GM18526 (cell line): ENCODE data around the gene NFATC3.
A peak's percentile ranks its signal among the peaks of the same experiment; 100 is the strongest.

Experiments
- POLR2A ChIP-seq: IDR thresholded peaks from 3 replicates; pipeline ENCODE4 v1.6.1; 2011; ENCODE audit not compliant: insufficient read length; ENCODE audit errors: extremely low read depth

The NFATC3 gene

DNA sequence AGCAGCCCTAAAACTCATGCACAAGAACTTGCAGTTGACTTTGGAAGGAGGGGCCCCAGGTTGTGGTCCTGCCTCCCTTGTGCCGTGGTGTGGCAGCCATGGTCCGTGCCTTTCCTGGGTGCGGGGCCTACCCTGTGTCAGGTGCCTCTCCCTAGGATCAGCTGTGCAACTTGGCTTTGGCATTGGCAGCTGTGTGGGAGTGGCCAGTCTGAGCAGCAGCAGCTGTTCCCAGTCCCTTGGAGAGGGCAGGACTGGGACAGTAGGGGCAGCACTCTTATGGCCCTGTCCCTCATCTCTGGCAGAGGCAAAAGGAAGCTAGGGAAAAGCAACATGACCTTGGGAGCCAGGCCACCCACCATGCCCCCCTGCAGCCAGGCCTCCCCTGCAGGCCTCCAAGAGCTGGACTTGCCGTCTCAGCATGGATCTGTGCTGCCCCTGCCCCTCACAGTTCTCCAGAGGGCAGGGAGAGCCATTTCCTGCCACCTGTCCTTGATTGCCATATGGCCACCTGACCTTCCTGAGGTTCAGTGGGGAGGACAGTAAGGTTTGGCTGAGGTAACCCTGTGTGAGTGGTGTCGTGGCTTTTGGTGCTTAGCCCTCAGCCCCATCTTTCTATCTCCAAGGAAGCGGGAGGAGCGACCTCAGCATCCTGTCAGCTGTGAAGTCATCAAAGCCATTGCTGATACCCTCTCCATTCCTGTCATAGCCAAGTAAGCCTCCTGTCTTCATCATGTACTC is 15.5 kb upstream of the NFATC3 start:
- TF ChIP-seq POLR2A = no peak

DNA sequence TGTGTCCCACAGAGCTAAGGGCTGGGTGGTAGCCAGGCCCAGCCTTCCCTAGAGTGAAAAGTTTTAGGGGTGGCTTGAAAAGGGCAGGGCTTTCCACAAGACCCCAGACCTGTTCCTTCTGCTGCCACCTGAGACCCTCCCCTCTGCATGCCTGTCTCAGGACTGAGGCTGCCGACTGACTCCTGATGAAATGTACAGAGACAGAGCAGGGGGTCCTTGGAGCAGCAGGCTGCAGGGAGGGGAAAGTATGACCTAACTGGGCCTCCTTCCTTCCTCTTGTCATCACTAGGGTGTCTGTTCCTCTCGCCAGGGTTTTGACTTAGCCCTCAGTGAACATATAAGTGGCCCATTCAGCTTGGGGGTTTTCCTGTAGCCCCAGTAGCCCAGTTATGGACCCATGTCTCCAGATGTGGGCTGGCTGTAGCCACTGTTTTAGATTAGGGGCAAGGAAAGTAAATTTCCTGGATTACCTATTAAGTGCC is 14.9 kb upstream of the NFATC3 start:
- TF ChIP-seq POLR2A = no peak

DNA sequence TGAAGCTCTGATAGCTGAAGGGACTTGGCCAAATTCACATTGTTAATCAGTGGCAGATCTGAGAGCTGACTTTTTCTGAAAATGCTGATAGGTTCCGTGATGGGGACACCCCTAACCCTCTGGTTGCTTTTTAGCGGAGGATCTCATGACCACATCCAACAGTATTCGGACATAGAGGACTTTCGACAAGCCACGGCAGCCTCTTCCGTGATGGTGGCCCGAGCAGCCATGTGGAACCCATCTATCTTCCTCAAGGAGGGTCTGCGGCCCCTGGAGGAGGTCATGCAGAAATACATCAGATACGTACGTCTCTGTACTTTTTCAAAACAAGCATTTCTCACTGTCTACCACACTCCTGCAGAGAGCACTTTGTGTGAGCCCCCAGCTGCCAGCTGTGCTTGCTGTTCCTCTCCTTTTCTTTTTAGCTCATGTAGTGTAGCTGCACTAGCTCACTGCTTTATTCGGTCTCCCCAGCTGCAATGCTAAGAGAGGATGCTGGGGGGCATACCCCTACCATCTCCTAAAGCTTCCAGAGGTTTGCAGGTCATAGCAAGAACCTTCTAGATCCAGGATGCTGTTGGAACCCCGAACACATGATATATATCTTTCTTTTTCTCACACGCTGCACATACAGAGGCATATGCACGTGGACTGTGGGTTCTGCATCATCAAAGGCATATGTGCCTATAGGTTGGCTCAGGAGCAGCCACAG is 14.2 kb upstream of the NFATC3 start:
- TF ChIP-seq POLR2A = no peak

DNA sequence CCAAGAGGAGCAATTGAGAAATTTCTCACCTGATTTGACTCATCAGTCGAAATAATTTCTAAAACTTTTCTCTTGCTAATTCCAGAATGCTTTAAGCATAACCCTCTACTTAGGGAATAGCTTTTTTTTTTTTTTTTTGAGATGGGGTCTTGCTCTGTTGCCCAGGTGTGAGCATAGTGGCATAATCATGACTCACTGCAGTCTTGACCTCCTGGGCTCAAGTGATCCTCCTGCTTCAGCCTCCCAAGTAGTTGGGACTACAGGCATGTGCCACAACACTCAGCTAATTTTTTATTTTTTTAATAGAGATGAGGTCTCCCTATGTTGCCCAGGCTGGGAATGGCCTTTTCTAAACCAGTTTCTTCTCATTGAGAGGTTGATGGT is 13.7 kb upstream of the NFATC3 start:
- no peak for TF ChIP-seq POLR2A

DNA sequence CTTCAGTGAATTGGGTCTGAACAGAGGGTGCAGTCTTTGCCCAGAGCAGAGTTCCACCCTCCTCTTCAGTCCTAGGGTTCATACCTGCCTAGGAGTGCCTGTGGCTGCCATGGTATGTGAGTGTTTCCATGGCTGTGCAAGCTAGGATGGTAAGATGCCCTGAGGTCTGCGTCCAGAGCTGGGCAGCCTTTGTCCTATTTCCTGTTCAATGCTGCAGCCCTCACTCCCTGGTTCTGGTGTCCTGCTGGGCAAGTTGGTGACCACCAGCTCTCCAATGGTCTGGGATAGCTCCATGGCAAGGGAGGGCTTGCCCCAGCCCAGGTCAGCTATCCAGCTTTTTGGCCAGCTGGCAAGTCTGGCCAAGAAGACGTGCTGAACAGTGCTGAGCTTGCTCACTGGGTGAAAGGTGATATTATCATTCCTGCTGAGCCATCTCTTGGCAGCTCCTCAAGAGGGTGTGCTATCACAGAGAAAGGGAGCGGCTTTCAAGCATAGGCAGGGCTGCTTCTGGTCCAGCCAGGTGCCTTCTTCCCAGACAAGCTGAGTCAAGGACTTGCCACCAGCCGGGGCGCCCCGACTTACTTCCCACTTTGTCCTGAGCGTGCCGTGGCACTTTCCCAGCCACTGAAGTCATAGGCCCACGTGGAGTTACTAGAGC is 13.0 kb upstream of the NFATC3 start:
- TF ChIP-seq POLR2A = no peak

DNA sequence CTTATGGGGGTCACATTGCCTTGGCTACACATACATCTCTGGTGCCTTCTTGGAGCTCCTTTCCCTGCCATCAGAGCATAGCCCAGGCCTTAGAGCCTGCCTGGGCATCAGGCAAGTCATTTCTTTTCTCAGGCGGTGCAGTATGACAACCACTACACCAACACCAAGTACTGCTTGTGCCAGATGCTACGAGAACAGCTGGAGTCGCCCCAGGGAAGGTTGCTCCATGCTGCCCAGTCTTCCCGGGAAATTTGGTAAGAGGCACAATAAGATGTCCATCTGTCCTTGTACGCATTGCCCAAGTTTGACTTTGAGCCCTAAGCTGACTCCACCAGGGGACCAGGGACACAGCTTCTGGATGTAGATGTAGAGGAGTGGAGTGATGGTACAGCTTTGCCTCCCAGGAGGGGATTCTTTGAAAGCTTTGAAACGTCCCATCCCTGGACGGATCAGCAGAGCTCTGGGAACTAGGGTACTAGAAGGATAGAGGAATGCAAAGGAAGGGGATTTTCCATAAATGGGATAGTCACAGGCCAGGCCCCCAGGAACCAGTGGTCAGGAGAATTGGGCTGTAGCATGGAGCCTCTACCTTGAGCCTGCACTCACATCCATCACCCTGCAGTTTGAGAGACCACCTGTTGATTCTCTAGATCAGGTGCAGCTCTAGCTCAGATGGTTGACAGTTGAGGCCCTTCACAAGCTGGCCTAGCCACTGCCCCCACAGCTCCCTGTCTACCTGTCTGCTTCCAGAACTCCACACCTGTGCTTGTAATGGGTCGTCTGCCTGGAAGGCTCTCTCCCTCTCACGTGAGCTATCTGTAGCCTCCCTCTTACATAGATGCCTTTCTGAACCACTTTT is 11.0 kb upstream of the NFATC3 start:
- TF ChIP-seq POLR2A = no peak

DNA sequence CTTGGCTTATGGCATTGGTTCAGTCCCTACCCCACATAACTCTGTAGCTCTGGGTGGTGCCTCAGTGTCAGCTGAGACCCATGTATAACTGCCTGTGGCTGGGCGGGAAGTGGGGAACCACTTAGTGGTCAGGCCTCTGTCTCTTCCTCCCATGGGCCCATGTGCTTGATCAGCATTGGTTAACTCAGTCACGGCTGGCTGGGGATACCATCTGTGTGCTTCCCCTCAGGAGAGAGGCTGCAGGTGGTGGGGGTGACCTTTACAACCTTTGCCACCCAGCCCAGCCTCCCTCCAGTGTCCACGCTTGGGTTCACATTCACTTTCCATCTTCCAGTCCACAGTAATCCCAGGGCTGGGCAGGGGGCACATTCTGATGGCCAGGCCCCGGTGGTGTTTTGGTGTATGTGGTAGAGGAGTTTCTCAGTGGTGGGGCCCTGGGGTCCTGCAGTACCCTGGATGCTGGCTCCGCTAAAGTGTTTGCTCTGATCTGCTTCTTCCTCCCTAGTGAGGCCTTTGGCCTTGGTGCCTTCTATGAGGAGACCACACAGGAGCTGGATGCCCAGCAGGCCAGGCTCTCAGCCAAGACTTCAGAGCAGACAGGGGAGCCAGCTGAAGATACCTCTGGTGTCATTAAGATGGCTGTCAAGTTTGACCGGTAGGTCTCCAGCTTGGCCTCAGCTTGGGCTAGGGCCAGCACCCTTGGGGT is 10.2 kb upstream of the NFATC3 start:
- no peak for TF ChIP-seq POLR2A

DNA sequence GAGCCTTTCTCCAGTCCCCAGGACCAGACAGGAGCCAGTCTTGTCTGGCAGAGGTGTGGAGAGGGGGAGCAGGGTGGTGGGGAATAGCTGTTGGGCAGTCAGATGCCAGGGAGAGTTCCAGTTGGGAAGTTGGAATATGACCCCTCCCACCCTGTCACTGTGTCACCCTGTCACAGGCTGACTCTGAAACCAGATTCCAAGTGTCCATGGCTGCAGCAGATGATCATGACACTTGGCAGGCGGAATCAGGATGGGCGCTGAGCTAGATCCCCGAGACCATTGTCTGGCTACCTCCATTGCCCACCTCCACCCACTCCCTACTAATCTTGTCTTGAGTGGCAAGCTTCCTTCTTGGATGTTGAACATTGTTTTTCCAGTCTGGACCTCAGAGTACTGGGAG is 9.2 kb upstream of the NFATC3 start:
- no peak for TF ChIP-seq POLR2A

DNA sequence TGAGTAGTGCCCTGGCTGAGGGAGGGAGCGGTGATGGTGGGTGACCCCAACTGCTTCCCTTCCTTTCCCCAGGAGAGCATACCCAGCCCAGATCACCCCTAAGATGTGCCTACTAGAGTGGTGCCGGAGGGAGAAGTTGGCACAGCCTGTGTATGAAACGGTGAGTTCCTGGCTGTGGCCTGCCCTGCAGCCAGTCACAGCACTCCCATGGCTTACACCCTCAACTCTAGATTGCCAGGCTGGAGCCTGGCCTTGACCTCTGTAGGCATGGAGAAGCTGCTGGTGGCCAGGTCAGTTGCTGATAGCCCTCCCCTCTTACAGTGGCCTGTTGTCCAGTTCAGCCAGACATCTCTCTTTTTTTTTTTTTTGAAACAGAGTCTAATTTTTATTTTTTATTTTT is 8.6 kb upstream of the NFATC3 start:
- TF ChIP-seq POLR2A = no peak

DNA sequence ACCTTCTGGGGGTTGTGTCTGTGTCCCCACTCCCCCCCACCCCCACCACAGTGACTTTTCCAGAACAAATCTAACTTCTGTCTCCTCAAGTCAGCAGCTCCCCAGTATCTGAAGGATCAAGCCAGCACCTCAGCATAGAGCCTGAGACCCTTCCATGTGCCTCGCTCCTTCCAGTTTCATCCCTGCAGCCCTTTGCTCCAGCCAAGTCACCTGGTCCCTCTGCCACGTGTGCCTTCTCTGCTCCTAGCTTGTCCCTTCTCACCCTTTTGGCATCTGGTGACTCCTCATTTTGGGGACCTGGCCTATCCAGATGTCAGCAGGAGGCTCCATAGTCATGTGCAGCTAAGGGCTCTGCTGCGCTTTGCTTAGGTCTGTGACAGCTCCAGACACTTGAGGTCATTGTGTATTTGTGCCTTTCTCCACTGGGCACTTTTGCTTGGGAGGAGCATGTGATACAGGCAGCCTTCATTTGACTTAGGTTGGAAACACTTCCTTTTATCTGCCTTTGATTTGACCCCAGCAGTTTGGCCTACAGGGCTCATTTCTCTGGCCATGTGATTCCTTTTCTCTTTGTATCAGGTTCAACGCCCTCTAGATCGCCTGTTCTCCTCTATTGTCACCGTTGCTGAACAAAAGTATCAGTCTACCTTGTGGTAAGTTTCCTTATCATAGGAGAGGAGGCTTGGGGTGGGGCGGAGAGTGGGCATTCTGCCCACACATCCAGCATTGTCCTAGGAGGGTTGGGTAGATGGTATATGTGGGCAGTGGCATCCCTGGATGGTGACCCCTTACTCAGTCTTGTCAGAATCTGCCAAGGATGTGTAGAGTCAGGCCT is 7.1 kb upstream of the NFATC3 start:
- TF ChIP-seq POLR2A = no peak

DNA sequence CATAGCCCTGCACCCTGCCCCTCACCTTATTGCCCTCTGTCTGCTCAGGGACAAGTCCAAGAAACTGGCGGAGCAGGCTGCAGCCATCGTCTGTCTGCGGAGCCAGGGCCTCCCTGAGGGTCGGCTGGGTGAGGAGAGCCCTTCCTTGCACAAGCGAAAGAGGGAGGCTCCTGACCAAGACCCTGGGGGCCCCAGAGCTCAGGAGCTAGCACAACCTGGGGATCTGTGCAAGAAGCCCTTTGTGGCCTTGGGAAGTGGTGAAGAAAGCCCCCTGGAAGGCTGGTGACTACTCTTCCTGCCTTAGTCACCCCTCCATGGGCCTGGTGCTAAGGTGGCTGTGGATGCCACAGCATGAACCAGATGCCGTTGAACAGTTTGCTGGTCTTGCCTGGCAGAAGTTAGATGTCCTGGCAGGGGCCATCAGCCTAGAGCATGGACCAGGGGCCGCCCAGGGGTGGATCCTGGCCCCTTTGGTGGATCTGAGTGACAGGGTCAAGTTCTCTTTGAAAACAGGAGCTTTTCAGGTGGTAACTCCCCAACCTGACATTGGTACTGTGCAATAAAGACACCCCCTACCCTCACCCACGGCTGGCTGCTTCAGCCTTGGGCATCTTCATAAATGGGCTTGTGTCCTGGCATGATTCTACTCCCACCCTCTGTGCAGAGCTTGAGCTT is 6.3 kb upstream of the NFATC3 start:
- no peak for TF ChIP-seq POLR2A

DNA sequence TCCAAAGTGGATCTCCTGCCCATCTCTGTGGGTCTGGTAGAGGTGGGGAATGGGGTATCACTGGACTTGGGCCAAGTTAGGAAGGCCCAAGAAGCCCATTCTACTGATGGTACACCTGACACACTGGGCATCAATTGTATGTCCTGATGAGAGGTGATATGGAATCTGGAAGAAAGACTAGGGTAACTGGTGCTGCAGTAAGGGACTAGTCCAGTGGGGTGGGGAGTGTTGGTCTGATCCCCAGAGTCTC is 5.9 kb upstream of the NFATC3 start:
- no peak for TF ChIP-seq POLR2A

DNA sequence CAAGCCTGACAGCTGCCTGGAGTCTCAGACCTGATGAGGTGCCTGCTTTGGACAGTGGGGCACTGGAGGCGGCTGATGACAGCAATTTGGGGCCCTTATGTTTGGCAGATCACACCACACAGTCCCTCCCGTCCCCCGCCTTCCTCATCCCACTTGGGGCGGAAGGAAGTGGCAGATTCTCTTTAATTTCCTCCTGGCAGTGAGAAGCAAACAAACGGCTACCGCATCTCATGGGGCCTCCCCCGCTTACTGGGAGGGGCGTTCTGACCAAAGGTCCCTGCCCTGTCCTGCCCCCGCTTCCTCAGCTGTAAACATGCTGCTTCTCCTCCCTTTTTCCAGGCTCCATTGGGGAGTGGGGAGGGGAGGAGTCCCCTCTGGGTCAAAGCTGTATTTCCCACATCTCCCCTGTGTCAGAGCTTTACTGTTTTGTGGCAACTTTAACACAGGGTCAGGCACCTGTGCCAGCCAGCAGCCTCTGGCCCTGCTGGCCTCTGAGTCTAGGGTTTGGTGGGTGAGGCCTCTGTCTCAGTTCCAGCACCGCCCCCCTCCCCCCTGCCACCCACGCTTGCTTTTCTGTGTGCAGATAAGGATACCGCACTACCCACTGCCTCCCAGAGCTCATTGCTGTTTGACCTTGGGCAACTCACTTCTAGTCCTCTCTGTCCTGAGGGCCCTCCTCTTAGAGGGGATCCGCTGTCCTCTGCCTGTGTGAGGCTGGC is 5.4 kb upstream of the NFATC3 start:
- TF ChIP-seq POLR2A = peak; percentile 17
